Measurements from ENCODE around the gene GBF1.
"Not testable (repeated sequence)": the region's sequence is repeated elsewhere in the genome, so short reads cannot be mapped to it uniquely, and the experiment has no call there.

The GBF1 gene

GRCh38 chr10:102231357-102232318 lies 13.7 kb upstream of the GBF1 start:
- no peak for DNase-seq (ENCODE audit: low read depth in 2 of 2)

- DNase-seq (ENCODE audit: low read depth in 2 of 2): no peak
Measured at GRCh38 chr10:102233997-102234396, 11.3 kb upstream of the GBF1 start.

GRCh38 chr10:102234888-102235597 lies 10.3 kb upstream of the GBF1 start:
- no peak for DNase-seq (ENCODE audit: low read depth in 2 of 2)

- DNase-seq (ENCODE audit: low read depth in 2 of 2): no peak
Measured at GRCh38 chr10:102235598-102235920, 9.8 kb upstream of the GBF1 start.

- no peak for DNase-seq (ENCODE audit: low read depth in 2 of 2)
Measured at GRCh38 chr10:102236006-102236405, 9.3 kb upstream of the GBF1 start.

- DNase-seq (ENCODE audit: low read depth in 2 of 2): no peak
Measured at GRCh38 chr10:102237711-102238252, 7.5 kb upstream of the GBF1 start.

- no peak for DNase-seq (ENCODE audit: low read depth in 2 of 2)
Measured at GRCh38 chr10:102240467-102241031, 4.8 kb upstream of the GBF1 start.

- no peak for DNase-seq (ENCODE audit: low read depth in 2 of 2)
Measured at GRCh38 chr10:102241032-102241443, 4.3 kb upstream of the GBF1 start.

GRCh38 chr10:102241444-102242117 lies 3.8 kb upstream of the GBF1 start, which contains the start of gene PITX3:
PITX3 (minus strand) TSS chr10:102241512; CDS start chr10:102232080, 9,432 bp downstream.
- DNase-seq (ENCODE audit: low read depth in 2 of 2): peak; percentile 71 to 75

- no peak for DNase-seq (ENCODE audit: low read depth in 2 of 2)
Measured at GRCh38 chr10:102242118-102242485, 3.2 kb upstream of the GBF1 start.

GRCh38 chr10:102243309-102243708 lies 2.0 kb upstream of the GBF1 start:
- peak; percentile 80 for DNase-seq (ENCODE audit: low read depth in 2 of 2)

- no peak for DNase-seq (ENCODE audit: low read depth in 2 of 2)
Measured at GRCh38 chr10:102245932-102246251, 560 bp downstream of the GBF1 start.

- DNase-seq (ENCODE audit: low read depth in 2 of 2): no peak
Measured at GRCh38 chr10:102246261-102246660, 929 bp downstream of the GBF1 start.

- no peak for DNase-seq (ENCODE audit: low read depth in 2 of 2)
Measured at GRCh38 chr10:102247734-102248133, 2.4 kb downstream of the GBF1 start.

- DNase-seq (ENCODE audit: low read depth in 2 of 2): not testable (repeated sequence)
Measured at GRCh38 chr10:102252508-102252907, 7.2 kb downstream of the GBF1 start.

GRCh38 chr10:102254426-102254825 lies 9.1 kb downstream of the GBF1 start:
- DNase-seq (ENCODE audit: low read depth in 2 of 2): no peak

- DNase-seq (ENCODE audit: low read depth in 2 of 2): no peak
Measured at GRCh38 chr10:102255404-102255803, 10.1 kb downstream of the GBF1 start.

GRCh38 chr10:102261196-102261595 lies 15.9 kb downstream of the GBF1 start:
- no peak for DNase-seq (ENCODE audit: low read depth in 2 of 2)

- DNase-seq (ENCODE audit: low read depth in 2 of 2): no peak
Measured at GRCh38 chr10:102261842-102262241, 16.5 kb downstream of the GBF1 start.

- no peak for DNase-seq (ENCODE audit: low read depth in 2 of 2)
Measured at GRCh38 chr10:102262744-102263370, 17.5 kb downstream of the GBF1 start.

GRCh38 chr10:102264371-102264770 lies 19.0 kb downstream of the GBF1 start:
- DNase-seq (ENCODE audit: low read depth in 2 of 2): no peak

Data from fibroblast of skin of left biceps (primary cell).